ENCODE results near the gene UBE2E2. TPM values are rescaled to one million over a fixed set of nuclear protein-coding genes. Genes with fewer than 3 reads are reported as not detected.
A peak's percentile ranks its signal among the peaks of the same experiment; 100 is the strongest.

The UBE2E2 gene
- total RNA-seq, 1 donor from 2014 or later = 46.6 TPM

- no peak for DNase-seq (ENCODE audit: extremely low read depth, low read depth, low spot score)
Measured at GRCh38 chr3:23430781-23431398, 227.8 kb downstream of the UBE2E2 start.

GRCh38 chr3:23431764-23432163 is 228.6 kb downstream of the UBE2E2 start:
- DNase-seq (ENCODE audit: extremely low read depth, low read depth, low spot score) = no peak

GRCh38 chr3:23435318-23435717 is 232.2 kb downstream of the UBE2E2 start:
- no peak for DNase-seq (ENCODE audit: extremely low read depth, low read depth, low spot score)

- no peak for DNase-seq (ENCODE audit: extremely low read depth, low read depth, low spot score)
Measured at GRCh38 chr3:23435904-23436303, 232.8 kb downstream of the UBE2E2 start.

DNA sequence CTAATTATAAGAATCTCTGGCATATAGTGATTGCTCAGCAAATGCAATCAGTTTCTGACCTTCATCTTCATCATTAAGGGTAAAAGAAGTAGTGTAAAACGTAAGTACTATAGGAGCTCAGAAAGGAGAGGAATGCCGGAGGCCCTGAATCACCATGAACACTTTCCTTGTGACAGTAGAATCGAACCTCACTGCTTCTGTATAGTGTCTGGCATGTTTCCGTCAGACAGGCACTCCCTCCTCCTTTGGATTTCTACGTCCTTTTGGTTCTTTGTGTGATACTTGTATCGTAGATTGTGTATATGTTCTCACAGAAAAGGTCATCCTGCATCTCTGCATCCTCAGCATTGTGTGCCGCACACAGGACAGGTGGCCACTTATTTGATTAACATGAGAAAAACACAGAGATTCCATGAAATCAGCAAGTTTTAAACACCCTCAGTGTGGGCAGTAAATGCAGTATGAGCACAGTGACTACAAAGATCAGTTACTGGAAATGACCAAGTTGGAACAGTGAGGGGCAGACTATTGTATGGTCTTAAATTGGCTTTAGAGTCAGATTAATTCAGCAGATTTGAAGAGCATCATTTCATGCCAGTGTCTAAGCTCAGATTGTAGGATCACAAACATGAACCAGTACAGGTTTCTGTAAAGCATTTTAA is 234.5 kb downstream of the UBE2E2 start:
- no peak for DNase-seq (ENCODE audit: extremely low read depth, low read depth, low spot score)

GRCh38 chr3:23438657-23439056 is 235.5 kb downstream of the UBE2E2 start:
- no peak for DNase-seq (ENCODE audit: extremely low read depth, low read depth, low spot score)

DNA sequence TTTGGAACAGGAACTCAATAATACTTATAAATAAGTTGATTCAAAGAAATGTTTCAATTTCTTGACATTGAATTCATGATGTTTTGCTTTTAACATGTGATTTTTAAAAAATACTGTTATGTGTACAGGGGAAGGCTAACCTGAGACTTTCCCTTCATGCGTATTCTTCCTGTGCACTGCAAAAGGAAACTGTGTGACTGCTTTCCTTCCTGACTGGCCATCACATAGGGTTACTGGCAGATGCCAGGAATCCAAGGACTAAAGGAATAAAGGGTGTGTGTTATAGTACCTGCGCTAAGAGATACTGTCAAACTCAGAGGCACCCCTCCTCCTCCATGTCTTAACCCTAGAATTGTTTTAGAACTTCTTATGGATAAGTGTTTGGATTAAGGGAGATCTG is 236.0 kb downstream of the UBE2E2 start:
- DNase-seq (ENCODE audit: extremely low read depth, low read depth, low spot score) = peak; percentile 44

DNA sequence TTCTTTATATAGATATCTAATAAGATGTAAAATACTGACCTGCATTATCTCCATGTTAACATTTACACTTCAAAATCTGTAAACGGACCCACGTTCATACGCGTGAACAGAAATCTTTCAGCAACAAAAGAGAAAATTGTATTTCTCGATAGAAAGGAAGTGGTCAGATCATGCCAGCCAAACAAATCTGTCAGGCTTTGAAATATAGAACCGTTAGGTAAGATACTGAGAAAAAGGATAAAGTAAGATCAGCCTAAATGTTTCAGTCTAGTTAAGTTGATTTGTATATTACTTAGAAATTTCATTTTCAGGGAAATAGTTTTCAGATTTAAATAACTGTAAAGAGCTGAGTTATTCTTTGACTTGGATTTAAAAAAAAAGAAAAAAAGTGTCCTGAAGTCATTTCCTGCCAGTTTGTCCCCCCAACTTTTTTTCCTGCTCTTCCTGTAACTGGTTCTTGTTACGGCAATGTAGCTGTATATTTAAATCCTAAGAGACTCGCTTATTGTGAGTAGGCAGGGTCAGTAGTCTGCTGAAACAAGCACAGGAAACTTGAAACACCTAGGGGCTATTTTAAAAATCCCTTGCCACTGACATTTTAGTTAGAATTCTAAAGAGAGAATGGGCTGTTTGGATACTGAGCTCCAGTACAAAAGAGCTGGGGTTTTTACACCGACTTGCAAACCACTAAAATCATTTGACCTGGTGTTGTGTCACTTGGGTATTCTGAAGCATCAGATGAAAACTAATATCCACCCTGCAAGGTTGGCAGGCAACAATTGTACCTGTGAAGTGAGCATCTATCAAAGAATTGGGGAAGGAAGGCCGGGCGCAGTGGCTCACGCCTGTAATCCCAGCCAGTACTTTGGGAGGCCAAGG is 237.5 kb downstream of the UBE2E2 start:
- no peak for DNase-seq (ENCODE audit: extremely low read depth, low read depth, low spot score)

DNA sequence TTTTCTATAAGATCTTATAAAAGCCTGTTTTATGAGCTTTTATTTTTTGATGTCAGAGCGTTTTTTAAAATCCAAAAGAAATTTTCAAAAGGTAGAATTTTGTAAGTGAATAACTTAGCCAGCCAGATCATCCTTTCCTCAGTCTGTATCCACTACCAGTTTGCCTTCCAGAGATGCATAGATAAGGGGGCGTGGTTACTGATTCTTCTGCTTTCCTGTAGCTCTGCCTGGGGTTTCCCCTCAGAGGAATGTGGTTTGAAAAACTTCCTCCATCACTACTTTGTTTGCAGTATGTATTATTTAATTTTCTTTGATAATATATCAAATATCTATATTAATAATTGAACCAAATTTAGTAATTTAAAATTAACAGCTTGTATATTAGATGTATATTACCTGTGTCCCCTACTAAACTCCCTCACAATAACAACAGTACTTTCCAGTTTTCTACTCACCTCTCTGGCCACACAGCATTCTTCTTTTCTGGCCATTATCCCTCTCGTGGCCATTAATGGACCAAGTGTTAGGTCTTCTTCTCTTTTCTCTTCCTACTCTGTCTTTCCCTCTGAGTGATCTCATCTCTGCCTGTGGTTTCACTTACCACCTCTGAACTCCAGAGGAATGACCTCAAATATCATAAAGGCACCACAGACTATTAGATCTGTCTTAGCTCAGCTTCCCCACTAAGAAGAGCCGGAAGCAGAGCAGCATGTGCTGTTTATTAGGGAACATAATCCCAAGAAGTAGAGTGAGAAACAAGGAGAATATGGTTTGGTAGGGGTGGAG is 239.7 kb downstream of the UBE2E2 start:
- no peak for DNase-seq (ENCODE audit: extremely low read depth, low read depth, low spot score)

GRCh38 chr3:23444386-23444785 is 241.3 kb downstream of the UBE2E2 start:
- no peak for DNase-seq (ENCODE audit: extremely low read depth, low read depth, low spot score)

- DNase-seq (ENCODE audit: extremely low read depth, low read depth, low spot score) = no peak
Measured at GRCh38 chr3:23446301-23446700, 243.2 kb downstream of the UBE2E2 start.

DNA sequence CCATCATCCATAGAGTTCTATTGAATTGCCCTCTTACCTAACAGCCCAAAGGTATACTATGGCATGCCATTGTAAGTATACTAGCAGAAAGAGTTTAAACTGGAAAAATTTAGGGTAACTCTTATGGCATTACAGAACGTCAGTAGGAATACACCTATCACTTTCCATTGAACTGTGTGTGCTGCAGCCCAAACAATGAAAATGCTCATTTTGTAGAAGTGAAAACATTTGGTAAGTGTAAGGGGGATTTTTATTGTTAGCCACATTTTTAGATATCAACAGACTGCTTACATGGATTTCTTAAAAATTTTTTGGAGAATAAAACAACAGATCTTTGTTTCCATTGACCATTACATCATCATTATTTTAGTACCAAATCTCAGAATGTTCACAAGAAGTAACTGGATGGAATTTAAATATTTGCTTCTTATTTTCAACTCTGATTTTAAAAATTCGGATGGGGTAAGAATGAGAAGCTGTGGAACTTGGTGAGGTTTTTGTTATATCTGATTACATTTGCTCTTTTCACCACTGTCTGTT is 245.9 kb downstream of the UBE2E2 start:
- DNase-seq (ENCODE audit: extremely low read depth, low read depth, low spot score) = no peak

GRCh38 chr3:23450051-23450450 is 246.9 kb downstream of the UBE2E2 start:
- no peak for DNase-seq (ENCODE audit: extremely low read depth, low read depth, low spot score)

GRCh38 chr3:23450806-23451205 is 247.7 kb downstream of the UBE2E2 start:
- no peak for DNase-seq (ENCODE audit: extremely low read depth, low read depth, low spot score)

DNA sequence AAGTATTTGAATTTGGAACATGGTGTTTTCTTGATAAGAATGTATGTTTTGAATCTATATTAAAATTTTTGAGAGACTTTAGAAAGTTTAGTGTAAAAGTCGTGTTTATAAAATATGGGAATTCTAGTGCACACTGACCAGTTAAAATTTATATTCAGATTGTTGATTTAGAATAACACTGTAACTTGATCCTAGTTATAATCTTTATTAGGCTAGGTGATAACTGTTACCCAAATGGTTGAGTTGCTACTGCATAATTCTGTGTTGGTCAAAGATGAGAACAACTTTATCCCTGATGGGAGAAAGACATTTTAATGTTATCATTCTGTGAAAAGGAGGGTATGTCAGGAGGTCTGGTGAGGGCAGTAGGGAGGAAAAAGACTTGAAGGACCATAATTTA is 249.3 kb downstream of the UBE2E2 start:
- DNase-seq (ENCODE audit: extremely low read depth, low read depth, low spot score) = no peak

- no peak for DNase-seq (ENCODE audit: extremely low read depth, low read depth, low spot score)
Measured at GRCh38 chr3:23455084-23455483, 252.0 kb downstream of the UBE2E2 start.

- no peak for DNase-seq (ENCODE audit: extremely low read depth, low read depth, low spot score)
Measured at GRCh38 chr3:23455775-23456174, 252.6 kb downstream of the UBE2E2 start.

GRCh38 chr3:23457697-23458096 is 254.6 kb downstream of the UBE2E2 start:
- DNase-seq (ENCODE audit: extremely low read depth, low read depth, low spot score) = no peak

- no peak for DNase-seq (ENCODE audit: extremely low read depth, low read depth, low spot score)
Measured at GRCh38 chr3:23459465-23459864, 256.3 kb downstream of the UBE2E2 start.

GRCh38 chr3:23459889-23460546 is 256.9 kb downstream of the UBE2E2 start:
- DNase-seq (ENCODE audit: extremely low read depth, low read depth, low spot score) = no peak
